Brain microvascular endothelial cell (primary cell): Measurements from ENCODE around the gene PRR22.
A peak's percentile ranks its signal among the peaks of the same experiment; 100 is the strongest.

ENCODE experiments used
- DNase-seq: peaks from one replicate; pipeline ENCODE4 v3.0.0-alpha.2; 2020
- H3K27ac ChIP-seq: fragments of 250-450 bp; sonication (Bioruptor Pico); 2 replicates; pipeline ENCODE4 v1.5.1; 2020; ENCODE audit warnings: mild to moderate bottlenecking, moderate library complexity
- H3K27me3 ChIP-seq: fragments of 250-450 bp; sonication (Bioruptor Pico); replicated peaks from 2 replicates; pipeline ENCODE4 v1.5.1; 2020; ENCODE audit warnings: mild to moderate bottlenecking
- H3K36me3 ChIP-seq: fragments of 250-450 bp; sonication (Bioruptor Pico); replicated peaks from 2 replicates; pipeline ENCODE4 v1.5.1; 2020; ENCODE audit warnings: mild to moderate bottlenecking
- H3K4me3 ChIP-seq: 2 replicates; pipeline ENCODE4 v1.5.1; 2011; ENCODE audit warnings: low read depth, mild to moderate bottlenecking, control low read depth, low read length, moderate library complexity
- in situ Hi-C: cut with HindIII; loops from 2 replicates; pipeline ENCODE4 v1.10.0; 2017; ENCODE audit warnings: low sequenced_read_pairs, low pct_ligation_motif_present
- TF ChIP-seq, protein P1 (sequence below): IDR thresholded peaks from 2 replicates; pipeline ENCODE4 v1.5.1; 2011; ENCODE audit warnings: low read depth, mild to moderate bottlenecking, moderate library complexity, low read length, control low read depth, inconsistent platforms; ENCODE audit errors: missing control alignments

PRR22 gene

GRCh38 chr19:5775668-5776309 is 8.8 kb downstream of the PRR22 start:
- TF ChIP-seq, protein P1, sequence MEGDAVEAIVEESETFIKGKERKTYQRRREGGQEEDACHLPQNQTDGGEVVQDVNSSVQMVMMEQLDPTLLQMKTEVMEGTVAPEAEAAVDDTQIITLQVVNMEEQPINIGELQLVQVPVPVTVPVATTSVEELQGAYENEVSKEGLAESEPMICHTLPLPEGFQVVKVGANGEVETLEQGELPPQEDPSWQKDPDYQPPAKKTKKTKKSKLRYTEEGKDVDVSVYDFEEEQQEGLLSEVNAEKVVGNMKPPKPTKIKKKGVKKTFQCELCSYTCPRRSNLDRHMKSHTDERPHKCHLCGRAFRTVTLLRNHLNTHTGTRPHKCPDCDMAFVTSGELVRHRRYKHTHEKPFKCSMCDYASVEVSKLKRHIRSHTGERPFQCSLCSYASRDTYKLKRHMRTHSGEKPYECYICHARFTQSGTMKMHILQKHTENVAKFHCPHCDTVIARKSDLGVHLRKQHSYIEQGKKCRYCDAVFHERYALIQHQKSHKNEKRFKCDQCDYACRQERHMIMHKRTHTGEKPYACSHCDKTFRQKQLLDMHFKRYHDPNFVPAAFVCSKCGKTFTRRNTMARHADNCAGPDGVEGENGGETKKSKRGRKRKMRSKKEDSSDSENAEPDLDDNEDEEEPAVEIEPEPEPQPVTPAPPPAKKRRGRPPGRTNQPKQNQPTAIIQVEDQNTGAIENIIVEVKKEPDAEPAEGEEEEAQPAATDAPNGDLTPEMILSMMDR, result no peak
- in situ Hi-C loops, result no loop called here

DNA sequence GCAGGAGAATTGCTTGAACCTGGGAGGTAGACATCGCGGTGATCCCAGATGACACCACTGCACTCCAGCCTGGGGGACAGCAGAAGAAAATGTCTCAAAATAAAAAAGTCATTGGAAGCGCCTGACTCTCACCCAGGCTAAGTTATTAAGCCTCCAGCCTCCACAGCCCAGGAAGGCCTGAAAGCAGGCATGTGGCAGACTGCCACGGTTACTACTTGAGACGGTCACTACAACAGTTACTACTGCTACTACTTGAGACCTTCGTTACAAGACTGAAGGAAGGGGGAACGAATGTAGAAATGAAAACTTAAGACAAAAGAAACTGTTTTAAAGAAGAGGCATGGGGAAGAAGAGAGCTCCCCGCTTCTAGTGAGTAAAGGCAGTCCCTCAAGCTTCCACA is 9.6 kb downstream of the PRR22 start:
- no peak for DNase-seq
- H3K36me3 ChIP-seq, result no peaks in the 10 kb centered on the region
- H3K4me3 ChIP-seq, result no peak overlapping the region
- in situ Hi-C loops, result no loop called here
- H3K27me3 ChIP-seq, result no peaks in the 10 kb centered on the region
- no peak overlapping the region for H3K27ac ChIP-seq
- TF ChIP-seq, protein P1, result no peak

More at GRCh38 chr19:5775668-5776309, 8.8 kb downstream of the PRR22 start:
- Histone ChIP-seq H3K27ac (no peak overlapping the region), H3K36me3 (no peaks in the 10 kb centered on the region), H3K4me3 (no peak overlapping the region), H3K27me3 (no peaks in the 10 kb centered on the region)
- peak; percentile 43 for DNase-seq

GRCh38 chr19:5773276-5773675 is 11.3 kb downstream of the PRR22 start:
- TF ChIP-seq, protein P1, result no peak
- Histone ChIP-seq H3K4me3 (no peak overlapping the region), H3K27me3 (no peaks in the 10 kb centered on the region), H3K36me3 (no peaks in the 10 kb centered on the region), H3K27ac (no peak overlapping the region)
- no peak for DNase-seq
- in situ Hi-C loops, result no loop called here

- Histone ChIP-seq H3K36me3 (no peaks in the 10 kb centered on the region), H3K4me3 (no peak overlapping the region), H3K27ac (no peak overlapping the region), H3K27me3 (no peaks in the 10 kb centered on the region)
- in situ Hi-C loops, result no loop called here
- TF ChIP-seq, protein P1, result no peak
- no peak for DNase-seq
Measured at GRCh38 chr19:5772416-5772815, 12.1 kb downstream of the PRR22 start.

DNA sequence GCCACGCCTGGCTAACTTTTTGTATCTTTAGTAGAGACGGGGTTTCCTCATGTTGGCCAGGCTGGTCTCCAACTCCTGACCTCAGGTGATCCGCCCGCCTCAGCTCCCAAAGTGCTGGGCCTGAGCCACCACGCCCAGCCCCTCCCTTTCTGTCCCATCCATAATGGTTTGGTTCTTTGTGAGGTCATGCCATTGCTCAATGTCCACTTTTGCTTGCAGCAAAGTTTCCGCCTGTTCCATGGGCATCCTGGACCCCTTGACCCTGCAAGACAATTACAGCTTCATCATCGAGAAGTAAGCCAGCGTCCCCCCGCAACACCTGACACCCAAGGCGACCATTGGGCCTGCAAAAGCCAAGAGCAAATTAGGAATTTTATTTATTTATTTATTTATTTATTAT is 16.6 kb downstream of the PRR22 start:
- no peaks in the 10 kb centered on the region for H3K27me3 ChIP-seq
- TF ChIP-seq, protein P1, result no peak
- no peak for DNase-seq
- no peak overlapping the region for H3K27ac ChIP-seq
- in situ Hi-C loops, result no loop called here
- no peak overlapping the region for H3K4me3 ChIP-seq
- no peaks in the 10 kb centered on the region for H3K36me3 ChIP-seq

DNA sequence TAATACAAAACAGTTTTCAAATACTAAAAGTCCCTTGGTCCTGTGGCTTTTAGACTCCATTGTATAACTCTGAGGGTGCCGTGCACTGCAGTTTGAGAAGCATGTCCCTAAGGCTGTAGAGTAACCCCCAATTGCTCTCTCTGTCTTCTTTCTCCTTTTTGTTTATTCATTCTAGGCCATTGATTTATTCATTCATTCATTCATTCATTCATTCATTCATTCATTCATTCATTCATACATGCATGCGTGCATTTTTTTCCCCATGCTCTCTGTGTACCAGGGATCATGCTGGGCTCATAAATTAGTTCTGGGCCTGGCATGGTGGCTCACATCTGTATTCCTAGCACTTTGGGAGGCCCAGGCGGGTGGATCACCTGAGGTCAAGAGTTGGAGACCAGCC is 19.3 kb downstream of the PRR22 start:
- no peak overlapping the region for H3K4me3 ChIP-seq
- TF ChIP-seq, protein P1, result no peak
- in situ Hi-C loops, result no loop called here
- no peak for DNase-seq
- no peaks in the 10 kb centered on the region for H3K36me3 ChIP-seq
- no peaks in the 10 kb centered on the region for H3K27me3 ChIP-seq
- no peak overlapping the region for H3K27ac ChIP-seq
